Measurements from ENCODE around the gene SEZ6L2. TPM values are rescaled to one million over a fixed set of nuclear protein-coding genes. Genes with fewer than 3 reads are reported as not detected.

Gene SEZ6L2
- total and polyA plus RNA-seq, 2 of the 13 experiments (the other 11 are each of a cell fraction or from before 2014, with no cell fraction given), result 14.9 to 16.9 TPM

- peak; percentile 95 for TF ChIP-seq MIER3 (CRISPR knock-in tag; IDR thresholded peaks at IDR 0.05; ENCODE audit: borderline replicate concordance)
- TF ChIP-seq SMAD9 (CRISPR knock-in tag; IDR thresholded peaks at IDR 0.05), result no peak
- TF ChIP-seq PLRG1 (conservative IDR thresholded peaks at IDR 0.05), result no peak
- no peak; the same call in 1 of the 2 replicates for TF ChIP-seq ZBTB38 (CRISPR knock-in tag; IDR thresholded peaks at IDR 0.05)
- no peak for TF ChIP-seq ZNF264 (CRISPR knock-in tag; IDR thresholded peaks at IDR 0.05)
- peak; percentile 80; the same call in 1 of the 2 replicates for TF ChIP-seq ZXDC (CRISPR knock-in tag; IDR thresholded peaks at IDR 0.05)
- peak; percentile 69 for TF ChIP-seq AGO2 (optimal IDR thresholded peaks at IDR 0.05; ENCODE audit: low read depth, low read length)
- TF ChIP-seq GPN1 (CRISPR knock-in tag; IDR thresholded peaks at IDR 0.05; ENCODE audit: borderline replicate concordance), result no peak
- no peak for TF ChIP-seq ZNF790 (CRISPR knock-in tag; IDR thresholded peaks at IDR 0.05; ENCODE audit: borderline replicate concordance)
- peak; percentile 8; the same call in 1 of the 2 replicates for TF ChIP-seq ZNF280B (CRISPR knock-in tag; IDR thresholded peaks at IDR 0.05; ENCODE audit: borderline replicate concordance)
- 0 out of 2 replicates have a peak, but pooled peaks have one; percentile 36 for TF ChIP-seq ZBTB49 (CRISPR knock-in tag; IDR thresholded peaks at IDR 0.05; ENCODE audit: borderline replicate concordance)
- no peak; the same call in 1 of the 2 replicates for TF ChIP-seq SATB2 (CRISPR knock-in tag; IDR thresholded peaks at IDR 0.05)
- no peak for TF ChIP-seq SNRNP70 (IDR thresholded peaks at IDR 0.05; ENCODE audit: low read depth, low read length)
- peak; percentile 79; the same call in 1 of the 2 replicates for TF ChIP-seq ZSCAN5A (CRISPR knock-in tag; IDR thresholded peaks at IDR 0.05; ENCODE audit: borderline replicate concordance)
- no peak for TF ChIP-seq NFRKB (IDR thresholded peaks at IDR 0.05)
- peak; percentile 98 for TF ChIP-seq EEA1 (CRISPR knock-in tag; IDR thresholded peaks at IDR 0.05; ENCODE audit: borderline replicate concordance)
Measured at GRCh38 chr16:29862884-29863668, 36.3 kb downstream of the SEZ6L2 start, which contains the start of gene CDIPT (continued).

Data from HepG2 (cell line).